HCT116 (cell line): ENCODE data around the gene CTIF. TPM values are rescaled to one million over a fixed set of nuclear protein-coding genes. Genes with fewer than 3 reads are reported as not detected.

Experiments used
- ATAC-seq: fragments of 200-7000 bp; cut with Tn5 transposase; 2 replicates; pipeline ENCODE4 v1.9.1; 2020; ENCODE audit warnings: mild to moderate bottlenecking, moderate library complexity
- BruUV-seq: library from RNA; stranded (reverse); fragments of 400-500 nt; replicated peaks from 2 replicates; lab custom pipeline; 2021; lab: Mats Ljungman, UMichigan
- CTCF ChIA-PET: fragments of 300-600 bp; sonication (Branson Sonifier 250); formaldehyde crosslinking; loops from one replicate; lab custom pipeline; 2021; ENCODE audit warnings: antibody characterized with exemption; lab: Charles Lee
- POLR2A ChIA-PET: fragments of 300-600, 350-600 bp; sonication (Branson Sonifier 250); formaldehyde crosslinking; loops from one replicate; lab custom pipeline; 2021; ENCODE audit warnings: antibody characterized with exemption; lab: Charles Lee
- RAD21 ChIA-PET, 2 experiments: fragments of 300-600 bp; sonication (Branson Sonifier 250); formaldehyde crosslinking; loops; one replicate each; lab custom pipeline; 2023; ENCODE audit warnings: low total read pairs in 2 of 2; ENCODE audit not compliant: uncharacterized antibody in 2 of 2, unreplicated experiment in 2 of 2, low non-redundant PET in 1 of 2; lab: Charles Lee
- DNase-seq: peaks from one replicate; pipeline ENCODE4 v3.0.0-alpha.2; 2010; ENCODE audit warnings: low read depth, low spot score
- H2AFZ ChIP-seq: fragments of 200-600 bp; shearing (Covaris generic), sonication (generic); 2 replicates; pipeline ENCODE4 v1.6.1; 2017; ENCODE audit warnings: low read depth, mixed run types, mixed read lengths, antibody characterized with exemption, low read length; ENCODE audit not compliant: poor library complexity, severe bottlenecking
- H3K27ac ChIP-seq: 2 replicates; pipeline ENCODE4 v1.5.1; 2012; ENCODE audit warnings: low read depth, low read length
- H3K27me3 ChIP-seq: fragments of 200-600 bp; sonication (generic); 2 replicates; pipeline ENCODE4 v1.6.1; 2016; ENCODE audit warnings: mixed run types, low read length, mixed read lengths; ENCODE audit not compliant: insufficient read depth
- H3K36me3 ChIP-seq, 2 experiments: fragments of 200-500 bp in 1 of 2; fragments of 200-600 bp in 1 of 2; sonication (Bioruptor generic) in 1 of 2; sonication (generic) in 1 of 2; 2 replicates each; pipeline versions ENCODE4 v1.5.1 to v1.6.1; 2014 to 2016; ENCODE audit warnings: low read length in 2 of 2, inconsistent platforms in 1 of 2, mixed read lengths in 1 of 2, mixed run types in 1 of 2; ENCODE audit not compliant: insufficient read depth in 2 of 2, control insufficient read depth in 1 of 2
- H3K4me1 ChIP-seq, 2 experiments: fragments of 200-600 bp in 1 of 2; sonication (generic) in 1 of 2; 2 replicates each; pipeline versions ENCODE4 v1.5.1 to v1.6.1; 2012 to 2017; ENCODE audit warnings: low read length in 2 of 2, inconsistent platforms in 1 of 2, mild to moderate bottlenecking in 1 of 2, mixed read lengths in 1 of 2, mixed run types in 1 of 2, moderate library complexity in 1 of 2; ENCODE audit not compliant: insufficient read depth in 2 of 2, control insufficient read depth in 1 of 2
- H3K4me2 ChIP-seq: fragments of 200-600 bp; sonication (generic); 2 replicates; pipeline ENCODE4 v1.6.1; 2017; ENCODE audit warnings: mixed run types, low read length, mixed read lengths
- H3K4me3 ChIP-seq, 2 experiments: fragments of 200-600 bp in 1 of 2; sonication (generic) in 1 of 2; replicated peaks in 1 of 2; 2 replicates each; pipeline ENCODE4 v1.5.1; 2011 to 2016; ENCODE audit warnings: low read length in 2 of 2, control low read depth in 1 of 2, low read depth in 1 of 2, mild to moderate bottlenecking in 1 of 2, mixed read lengths in 1 of 2, mixed run types in 1 of 2
- H3K79me2 ChIP-seq: fragments of 200-600 bp; sonication (generic); 2 replicates; pipeline ENCODE4 v1.6.1; 2017; ENCODE audit warnings: mild to moderate bottlenecking, mixed run types, low read length, moderate library complexity, mixed read lengths; ENCODE audit not compliant: insufficient read depth
- H3K9ac ChIP-seq: fragments of 200-600 bp; sonication (generic); 2 replicates; pipeline ENCODE4 v1.6.1; 2016; ENCODE audit warnings: low read length, mixed read lengths
- H3K9me2 ChIP-seq: fragments of 200-600 bp; sonication (generic), shearing (Covaris generic); 2 replicates; pipeline ENCODE4 v1.6.1; 2017; ENCODE audit warnings: mixed run types, mild to moderate bottlenecking, moderate library complexity; ENCODE audit not compliant: insufficient read depth
- H3K9me3 ChIP-seq, 2 experiments: fragments of 200-500 bp in 1 of 2; fragments of 200-600 bp in 1 of 2; sonication (Bioruptor generic) in 1 of 2; sonication (generic) in 1 of 2; 2 replicates each; pipeline ENCODE4 v1.6.1; 2014 to 2017; ENCODE audit warnings: low read length in 2 of 2, mixed read lengths in 2 of 2, inconsistent platforms in 1 of 2, low read depth in 1 of 2, mild to moderate bottlenecking in 1 of 2, mixed run types in 1 of 2, moderate library complexity in 1 of 2; ENCODE audit not compliant: control insufficient read depth in 1 of 2, insufficient read depth in 1 of 2
- H4K20me1 ChIP-seq: fragments of 200-600 bp; sonication (generic), shearing (Covaris generic); 2 replicates; pipeline ENCODE4 v1.6.1; 2017; ENCODE audit warnings: mixed run types, mild to moderate bottlenecking, moderate library complexity; ENCODE audit not compliant: insufficient read depth
- ELF1 ChIP-seq: IDR thresholded peaks from 2 replicates; pipeline ENCODE4 v1.6.1; 2012; ENCODE audit warnings: low read depth, borderline replicate concordance
- EZH2phosphoT487 ChIP-seq: fragments of 200-600 bp; IDR thresholded peaks from 2 replicates; pipeline ENCODE4 v1.6.1; 2018; ENCODE audit warnings: antibody characterized with exemption, borderline replicate concordance
- FOSL1 ChIP-seq: IDR thresholded peaks from 2 replicates; pipeline ENCODE4 v1.6.1; 2012; ENCODE audit warnings: low read depth
- JUND ChIP-seq: IDR thresholded peaks from 2 replicates; pipeline ENCODE4 v1.6.1; 2012
- REST ChIP-seq: IDR thresholded peaks from 2 replicates; pipeline ENCODE4 v1.6.1; 2012; ENCODE audit warnings: low read depth
- SIN3A ChIP-seq: IDR thresholded peaks from 2 replicates; pipeline ENCODE4 v1.6.1; 2012; ENCODE audit warnings: low read depth
- SP1 ChIP-seq: IDR thresholded peaks from 2 replicates; pipeline ENCODE4 v1.6.1; 2012; ENCODE audit warnings: low read depth
- YY1 ChIP-seq: IDR thresholded peaks from 2 replicates; pipeline ENCODE4 v1.6.1; 2011; ENCODE audit warnings: low read length, low read depth, moderate library complexity, mild to moderate bottlenecking; ENCODE audit not compliant: insufficient replicate concordance; ENCODE audit errors: extremely low read depth
- ZFX ChIP-seq: fragments of 450-650 bp; IDR thresholded peaks from 2 replicates; pipeline ENCODE4 v1.6.1; 2017
- intact Hi-C: fragments of 100-400 bp; cut with micrococcal nuclease; formaldehyde crosslinking; loops from 2 replicates; pipeline ENCODE4 v1.10.0; 2022
- total RNA-seq: library from RNA; stranded (reverse); gene quantifications from one replicate; pipeline ENCODE4 v1.2.1, GENCODE V29; 2021; ENCODE audit not compliant: unreplicated experiment

The CTIF gene
- total RNA-seq, 1 experiment from 2014 or later = 19.7 TPM

- TF ChIP-seq EZH2phosphoT487 (no peak), ZFX (no peak), FOSL1 (no peak), REST (no peak), SP1 (no peak), SIN3A (no peak)
Measured at GRCh38 chr18:48497863-48498262, 41.0 kb upstream of the CTIF start (continued).

- intact Hi-C loops = no loop called here
- no peak overlapping the region for H3K4me3 ChIP-seq
- H3K9ac ChIP-seq = no peak overlapping the region
- no peaks in the 10 kb centered on the region for H4K20me1 ChIP-seq
- BruUV-seq = no TSS peak
- no peak for TF ChIP-seq SIN3A
- TF ChIP-seq REST = no peak
- no peak for TF ChIP-seq ELF1
- no peak for TF ChIP-seq JUND
- no peak for TF ChIP-seq YY1
- ChIA-PET CTCF (no interaction called here), RAD21 (no interaction called here), POLR2A (no interaction called here)
- H2AFZ ChIP-seq = no peak overlapping the region
- H3K9me2 ChIP-seq = no peaks in the 10 kb centered on the region
- H3K36me3 ChIP-seq = no peaks in the 10 kb centered on the region
- no peaks in the 10 kb centered on the region for H3K9me3 ChIP-seq
- H3K4me2 ChIP-seq = no peak overlapping the region
- H3K27ac ChIP-seq = no peak overlapping the region
- H3K4me1 ChIP-seq = no peaks in the 10 kb centered on the region
- no peaks in the 10 kb centered on the region for H3K27me3 ChIP-seq
- ATAC-seq (no peak), DNase-seq (no peak)
- H3K79me2 ChIP-seq = no peaks in the 10 kb centered on the region
Measured at GRCh38 chr18:48500517-48500916, 38.3 kb upstream of the CTIF start.
